HFFc6 (cell line): Measurements from ENCODE around the gene AZU1. TPM values are rescaled to one million over a fixed set of nuclear protein-coding genes. Genes with fewer than 3 reads are reported as not detected.

Experiments
- DNase-seq: peaks from one replicate; pipeline ENCODE4 v3.0.0-alpha.2; 2018
- H3K27ac Mint-ChIP-seq: 2 replicates; pipeline ENCODE4 v1.8.0; 2020; ENCODE audit warnings: mild to moderate bottlenecking, mixed read lengths
- H3K27me3 Mint-ChIP-seq: 2 replicates; pipeline ENCODE4 v1.8.0; 2021; ENCODE audit warnings: mild to moderate bottlenecking, moderate library complexity, mixed read lengths; ENCODE audit not compliant: insufficient read depth
- H3K36me3 Mint-ChIP-seq: 2 replicates; pipeline ENCODE4 v1.8.0; 2021; ENCODE audit warnings: low read depth, mixed read lengths
- H3K4me1 Mint-ChIP-seq: 2 replicates; pipeline ENCODE4 v1.8.0; 2020; ENCODE audit warnings: low read depth, mixed read lengths
- H3K4me3 Mint-ChIP-seq: 2 replicates; pipeline ENCODE4 v1.8.0; 2020; ENCODE audit warnings: mild to moderate bottlenecking, moderate library complexity, mixed read lengths
- H3K9me3 Mint-ChIP-seq: 2 replicates; pipeline ENCODE4 v1.8.0; 2020; ENCODE audit warnings: mild to moderate bottlenecking, mixed read lengths
- CTCF ChIP-seq: fragments of 200-600 bp; sonication (generic); IDR thresholded peaks from 2 replicates; pipeline ENCODE4 v1.5.0; 2021; ENCODE audit warnings: antibody characterized with exemption, mild to moderate bottlenecking
- total RNA-seq, 6 experiments: library from RNA; stranded (reverse); fragmentation: NEBNext Ultra II Directional; extraction: Animal tissue kit (Norgen Biotek cat#: 25700); gene quantifications; 2 replicates in 1 of 6; 3 replicates in 5 of 6; pipeline ENCODE4 v1.2.3, GENCODE V29; 2021

The AZU1 gene
- total RNA-seq, 6 experiments from 2014 or later, result not detected

GRCh38 chr19:855566-856120 is 28.0 kb downstream of the AZU1 start:
- no peak overlapping the region for H3K27ac Mint-ChIP-seq

GRCh38 chr19:858284-858683 is 30.6 kb downstream of the AZU1 start:
- Mint-ChIP-seq H3K4me3 (no peak overlapping the region), H3K4me1 (no peaks in the 10 kb centered on the region; the same call in 1 of the 2 replicates), H3K27me3 (peaks cover 4% of the 10 kb centered on the region; the same call in 1 of the 2 replicates), H3K36me3 (no peaks in the 10 kb centered on the region), H3K9me3 (0 out of 2 replicates have a peak, but pooled peaks cover 3% of the 10 kb centered on the region), H3K27ac (no peak overlapping the region)
- DNase-seq, result no peak
- no peak for TF ChIP-seq CTCF

More at GRCh38 chr19:855566-856120, 28.0 kb downstream of the AZU1 start:
- Mint-ChIP-seq H3K9me3 (no peaks in the 10 kb centered on the region), H3K36me3 (no peaks in the 10 kb centered on the region), H3K4me3 (no peak overlapping the region), H3K4me1 (no peaks in the 10 kb centered on the region), H3K27me3 (peaks cover 4% of the 10 kb centered on the region; the same call in 1 of the 2 replicates)
- TF ChIP-seq CTCF, result no peak
- no peak for DNase-seq

- no peaks in the 10 kb centered on the region for H3K36me3 Mint-ChIP-seq
- H3K4me3 Mint-ChIP-seq, result no peak within 1 kb of the TSS
- no peaks in the 10 kb centered on the region; the same call in 1 of the 2 replicates for H3K4me1 Mint-ChIP-seq
- H3K9me3 Mint-ChIP-seq, result 0 out of 2 replicates have a peak, but pooled peaks cover 3% of the 10 kb centered on the region
- no peak for TF ChIP-seq CTCF
- H3K27me3 Mint-ChIP-seq, result peaks cover 4% of the 10 kb centered on the region; the same call in 1 of the 2 replicates
- no peak within 1 kb of the TSS for H3K27ac Mint-ChIP-seq
- no peak for DNase-seq
Measured at GRCh38 chr19:858868-859843, 31.5 kb downstream of the AZU1 start, which contains the start of gene CFD. CFD (plus strand) TSS chr19:859664; CDS start chr19:859690, 26 bp downstream.

- 0 out of 2 replicates have a peak, but pooled peaks cover 3% of the 10 kb centered on the region for H3K9me3 Mint-ChIP-seq
- no peak for TF ChIP-seq CTCF
- H3K4me3 Mint-ChIP-seq, result no peak overlapping the region
- no peak overlapping the region for H3K27ac Mint-ChIP-seq
- no peak for DNase-seq
- no peaks in the 10 kb centered on the region; the same call in 1 of the 2 replicates for H3K4me1 Mint-ChIP-seq
- H3K27me3 Mint-ChIP-seq, result peaks cover 4% of the 10 kb centered on the region; the same call in 1 of the 2 replicates
- H3K36me3 Mint-ChIP-seq, result 0 out of 2 replicates have a peak, but pooled peaks cover 4% of the 10 kb centered on the region
Measured at GRCh38 chr19:861141-861755, 33.6 kb downstream of the AZU1 start.
